Mononuclear cell (primary cell): ENCODE data around the gene NALF2. TPM values are rescaled to one million over a fixed set of nuclear protein-coding genes. Genes with fewer than 3 reads are reported as not detected.

Experiments used
- H3K27me3 ChIP-seq: 2 replicates; pipeline ENCODE4 v1.6.0; 2011; ENCODE audit warnings: low read length, control low read depth; ENCODE audit not compliant: insufficient read depth
- H3K4me1 ChIP-seq: 2 replicates; pipeline ENCODE4 v1.5.1; 2011; ENCODE audit warnings: mild to moderate bottlenecking, low read length, control low read depth; ENCODE audit not compliant: insufficient read depth
- H3K4me3 ChIP-seq: 2 replicates; pipeline ENCODE4 v1.5.1; 2011; ENCODE audit warnings: mild to moderate bottlenecking, low read length, moderate library complexity
- H3K9me3 ChIP-seq: 2 replicates; pipeline ENCODE4 v1.5.1; 2011; ENCODE audit warnings: low read depth, mild to moderate bottlenecking, control low read depth, low read length
- total RNA-seq: library from RNA; depleted of rRNA; stranded (reverse); fragments of >200 nt; gene quantifications from one replicate; pipeline ENCODE4 v1.2.3, GENCODE V29; 2012

NALF2 gene
- under 0.01 TPM for total RNA-seq

GRCh38 chrX:69503782-69504625 lies at the start of gene NALF2:
Gene NALF2, plus strand, starts transcription at chrX:69504326. Its CDS starts 957 bp downstream, at chrX:69505283.
- Histone ChIP-seq H3K4me3 (no peak within 1 kb of the TSS), H3K9me3 (no peaks in the 10 kb centered on the region), H3K27me3 (peaks cover 9% of the 10 kb centered on the region), H3K4me1 (no peaks in the 10 kb centered on the region)

- Histone ChIP-seq H3K9me3 (no peaks in the 10 kb centered on the region), H3K4me1 (no peaks in the 10 kb centered on the region), H3K4me3 (no peak overlapping the region), H3K27me3 (no peaks in the 10 kb centered on the region)
These were observed 46.4 kb upstream of the NALF2 start for GRCh38 chrX:69457756-69458155.

GRCh38 chrX:69466546-69466945 lies 37.6 kb upstream of the NALF2 start:
- H3K9me3 ChIP-seq: no peaks in the 10 kb centered on the region
- H3K27me3 ChIP-seq: no peaks in the 10 kb centered on the region
- H3K4me1 ChIP-seq: no peaks in the 10 kb centered on the region
- H3K4me3 ChIP-seq: no peak overlapping the region

GRCh38 chrX:69469975-69470374 lies 34.2 kb upstream of the NALF2 start:
- H3K4me1 ChIP-seq: no peaks in the 10 kb centered on the region
- no peak overlapping the region for H3K4me3 ChIP-seq
- no peaks in the 10 kb centered on the region for H3K27me3 ChIP-seq
- H3K9me3 ChIP-seq: no peaks in the 10 kb centered on the region

DNA sequence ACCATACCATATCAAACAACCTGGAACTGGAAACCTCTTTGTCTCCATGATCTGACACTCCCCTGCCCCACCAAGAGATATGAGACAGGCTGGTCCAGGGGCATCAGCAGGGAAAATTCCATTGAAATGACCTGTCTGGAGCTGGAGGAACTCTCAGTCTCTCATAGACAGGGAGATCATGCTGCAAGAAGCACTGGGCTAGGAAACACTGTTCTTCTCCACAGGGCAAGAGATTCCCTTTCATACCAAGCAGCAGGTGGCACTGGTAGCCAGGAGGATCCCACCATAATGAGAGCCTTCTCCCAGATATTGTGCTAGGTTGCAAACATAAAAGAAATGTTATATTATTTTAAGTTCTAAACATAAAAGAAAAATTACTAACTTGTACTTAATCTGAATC lies 14.5 kb upstream of the NALF2 start:
- no peaks in the 10 kb centered on the region for H3K4me1 ChIP-seq
- H3K27me3 ChIP-seq: no peaks in the 10 kb centered on the region
- H3K4me3 ChIP-seq: no peak overlapping the region
- H3K9me3 ChIP-seq: no peaks in the 10 kb centered on the region

GRCh38 chrX:69493193-69493592 lies 10.9 kb upstream of the NALF2 start:
- Histone ChIP-seq H3K4me1 (no peaks in the 10 kb centered on the region), H3K9me3 (no peaks in the 10 kb centered on the region), H3K27me3 (no peaks in the 10 kb centered on the region), H3K4me3 (no peak overlapping the region)

DNA sequence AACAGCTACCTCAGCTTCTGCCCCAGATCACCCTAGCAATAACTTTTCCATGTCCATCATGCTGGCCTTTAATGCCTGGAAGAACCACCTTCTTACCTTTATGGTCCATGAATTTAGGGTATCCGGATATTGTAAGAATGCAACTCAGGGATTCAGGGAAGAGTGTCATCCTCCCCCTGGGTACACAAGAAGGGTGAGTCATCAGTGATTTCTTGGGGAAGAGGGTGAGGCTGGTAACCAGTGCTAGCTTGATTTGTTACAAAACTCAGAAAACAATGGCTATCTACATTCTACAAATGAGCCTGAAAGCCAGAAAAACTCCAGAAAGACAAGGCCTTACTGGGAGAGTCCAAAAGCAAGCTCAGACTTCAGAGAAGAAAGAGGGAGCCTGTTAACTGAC lies 10.4 kb upstream of the NALF2 start:
- Histone ChIP-seq H3K4me1 (no peaks in the 10 kb centered on the region), H3K4me3 (no peak overlapping the region), H3K27me3 (no peaks in the 10 kb centered on the region), H3K9me3 (no peaks in the 10 kb centered on the region)

DNA sequence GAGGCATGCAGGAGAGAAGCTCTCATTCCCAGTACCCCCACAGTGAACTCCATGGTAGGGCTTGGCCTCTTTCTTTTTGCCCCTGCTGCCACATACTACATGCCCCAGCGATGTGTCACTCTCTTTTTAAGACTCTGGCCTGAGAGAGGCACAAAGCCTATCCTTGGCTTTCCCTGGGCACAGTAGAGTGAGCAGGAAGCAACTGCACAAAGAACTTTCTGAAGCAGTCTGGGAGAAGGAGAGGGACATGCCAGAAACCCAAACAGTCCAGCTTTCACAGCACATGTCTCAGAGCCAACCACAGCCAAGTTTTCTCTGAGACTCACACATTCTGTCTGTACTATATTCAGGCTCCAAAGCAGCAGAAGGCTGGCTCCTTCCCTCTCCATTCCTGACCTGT lies 7.9 kb upstream of the NALF2 start:
- H3K4me1 ChIP-seq: no peaks in the 10 kb centered on the region
- H3K9me3 ChIP-seq: no peaks in the 10 kb centered on the region
- no peaks in the 10 kb centered on the region for H3K27me3 ChIP-seq
- H3K4me3 ChIP-seq: no peak overlapping the region

- peaks cover 9% of the 10 kb centered on the region for H3K27me3 ChIP-seq
- H3K4me1 ChIP-seq: no peaks in the 10 kb centered on the region
- no peaks in the 10 kb centered on the region for H3K9me3 ChIP-seq
- H3K4me3 ChIP-seq: no peak overlapping the region
These were observed 2.7 kb upstream of the NALF2 start for GRCh38 chrX:69501429-69501828.

DNA sequence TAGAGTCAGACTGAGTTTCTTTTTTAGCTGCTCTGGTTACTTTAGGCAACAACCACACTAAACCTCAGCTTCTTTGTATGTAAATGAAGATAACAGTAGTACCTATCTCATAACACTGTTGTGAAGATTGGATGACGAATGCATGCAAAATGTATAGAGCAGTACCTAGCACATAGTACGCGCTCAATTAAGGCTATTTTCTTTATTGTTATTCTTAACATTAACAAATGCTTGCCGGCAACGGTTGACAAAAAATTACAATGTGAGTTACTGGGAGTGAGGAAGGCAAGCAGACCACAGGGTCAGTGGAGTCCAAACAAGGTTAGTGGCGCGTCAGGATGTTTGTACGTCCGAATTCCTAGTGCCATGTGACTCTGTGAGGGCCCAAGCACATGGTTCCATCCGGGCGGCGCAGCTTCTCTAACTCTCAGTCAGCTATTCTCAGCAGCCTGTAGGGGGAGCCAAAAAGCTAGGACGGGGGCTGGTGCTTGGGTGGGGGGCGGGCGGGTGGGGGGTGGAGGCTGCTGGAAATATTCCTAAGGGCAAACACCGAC lies 821 bp upstream of the NALF2 start:
- Histone ChIP-seq H3K4me1 (no peaks in the 10 kb centered on the region), H3K9me3 (no peaks in the 10 kb centered on the region), H3K4me3 (no peak overlapping the region), H3K27me3 (peaks cover 9% of the 10 kb centered on the region)

DNA sequence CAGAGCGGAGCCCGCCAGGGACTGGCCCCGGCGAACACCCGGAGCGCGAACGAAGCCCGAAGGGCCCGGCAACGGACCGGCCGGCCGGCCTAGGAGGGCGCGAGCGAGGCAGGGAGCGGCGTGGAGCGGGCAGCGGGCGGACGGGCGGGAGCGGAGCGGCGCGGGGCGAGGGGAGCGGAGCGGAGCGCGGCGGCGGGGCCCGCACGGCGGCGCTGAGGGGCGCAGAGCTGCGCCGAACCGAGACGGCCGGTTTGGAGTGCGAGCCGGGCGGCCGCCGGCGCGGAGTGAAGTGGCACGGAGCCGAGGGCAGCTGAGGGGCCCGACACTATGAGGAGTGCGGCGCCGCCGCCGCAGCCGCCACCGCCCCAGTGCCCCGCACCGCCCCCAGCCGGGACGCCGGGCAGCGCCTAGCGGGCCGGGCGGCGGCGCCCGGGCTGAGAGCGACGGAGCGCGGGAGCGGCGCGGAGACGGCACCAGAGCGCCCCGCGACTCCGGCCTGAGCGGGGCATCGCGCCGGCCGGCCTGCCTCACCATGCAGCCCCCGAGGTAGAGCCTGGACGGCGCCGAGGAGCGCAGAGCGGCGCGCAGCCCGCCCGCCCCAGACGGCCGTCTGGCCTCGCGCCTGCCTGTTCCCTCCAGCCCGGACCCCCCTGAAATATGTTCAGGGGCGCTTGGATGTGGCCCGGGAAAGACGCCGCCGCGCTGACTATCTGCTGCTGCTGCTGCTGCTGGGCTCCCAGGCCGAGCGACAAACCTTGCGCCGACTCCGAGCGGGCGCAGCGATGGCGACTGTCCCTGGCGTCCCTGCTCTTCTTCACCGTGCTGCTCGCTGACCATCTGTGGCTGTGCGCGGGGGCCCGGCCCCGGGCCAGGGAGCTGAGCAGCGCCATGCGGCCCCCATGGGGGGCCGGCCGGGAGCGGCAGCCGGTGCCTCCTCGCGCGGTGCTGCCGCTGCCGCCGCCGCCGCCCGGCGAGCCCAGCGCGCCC lies 793 bp downstream of the NALF2 start:
- no peaks in the 10 kb centered on the region for H3K4me1 ChIP-seq
- no peak overlapping the region for H3K4me3 ChIP-seq
- no peaks in the 10 kb centered on the region for H3K9me3 ChIP-seq
- H3K27me3 ChIP-seq: peaks cover 9% of the 10 kb centered on the region

- no peaks in the 10 kb centered on the region for H3K4me1 ChIP-seq
- no peak overlapping the region for H3K4me3 ChIP-seq
- H3K9me3 ChIP-seq: no peaks in the 10 kb centered on the region
- peaks cover 9% of the 10 kb centered on the region for H3K27me3 ChIP-seq
These were observed 1.9 kb downstream of the NALF2 start for GRCh38 chrX:69505772-69506616.

DNA sequence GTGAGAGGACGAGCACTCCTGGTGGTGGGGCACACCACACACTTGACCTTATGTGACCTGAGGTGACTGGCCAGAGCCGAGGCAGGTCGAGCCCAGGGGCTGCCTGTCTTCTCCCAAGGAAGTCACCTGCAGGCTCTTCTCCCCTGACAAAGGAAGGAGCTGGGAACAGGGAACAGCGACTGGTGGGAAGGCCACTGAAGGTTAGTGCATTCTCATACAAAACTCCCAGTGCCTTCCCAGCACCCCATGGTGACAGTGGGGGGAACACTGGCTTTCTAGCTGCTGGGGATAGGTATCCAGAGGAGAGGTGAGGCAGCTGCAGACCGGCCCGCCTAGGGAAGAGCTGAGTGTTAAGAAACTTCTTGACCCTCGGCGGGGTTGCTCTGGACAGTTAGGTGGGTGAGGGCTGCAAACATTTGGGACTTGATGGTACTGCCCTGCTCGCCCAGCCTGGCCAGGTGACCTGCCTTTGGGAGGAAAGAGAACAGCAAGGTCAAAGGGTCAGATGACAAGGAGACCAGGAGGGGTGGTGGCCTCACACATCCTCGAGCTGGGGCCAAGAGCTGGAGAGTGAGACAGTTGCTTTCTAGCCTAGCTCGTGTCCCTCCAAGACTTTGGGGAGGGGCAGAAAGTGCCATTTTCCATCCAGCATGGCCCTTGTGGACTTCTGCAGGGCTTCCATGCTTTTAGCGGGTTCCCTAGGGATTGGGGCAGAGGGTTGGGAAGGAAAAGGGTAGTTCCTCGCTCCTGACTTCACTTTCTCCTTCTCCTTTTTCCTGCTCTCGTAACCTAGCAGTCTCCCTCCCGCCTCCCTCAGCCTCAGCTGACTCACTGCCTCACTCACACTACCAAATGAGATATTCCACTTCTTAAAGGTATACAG lies 2.7 kb downstream of the NALF2 start:
- Histone ChIP-seq H3K9me3 (no peaks in the 10 kb centered on the region), H3K4me1 (no peaks in the 10 kb centered on the region), H3K27me3 (peaks cover 9% of the 10 kb centered on the region)

GRCh38 chrX:69507500-69507789 lies 3.3 kb downstream of the NALF2 start:
- Histone ChIP-seq H3K9me3 (no peaks in the 10 kb centered on the region), H3K4me3 (no peak overlapping the region), H3K4me1 (no peaks in the 10 kb centered on the region), H3K27me3 (peaks cover 9% of the 10 kb centered on the region)

More for the DNA sequence above, 2.7 kb downstream of the NALF2 start:
- H3K4me3 ChIP-seq: no peak overlapping the region
